GM12878 (cell line): Measurements from ENCODE around the gene MAGEA10. TPM values are rescaled to one million over a fixed set of nuclear protein-coding genes. Genes with fewer than 3 reads are reported as not detected.

Experiments used
- ATAC-seq: fragments of 200-7000 bp; cut with Tn5 transposase; 3 replicates; pipeline ENCODE4 v1.9.1; 2020; ENCODE audit warnings: mild to moderate bottlenecking, moderate library complexity
- BruUV-seq: library from RNA; stranded (reverse); fragments of 400-500 nt; replicated peaks from 2 replicates; lab custom pipeline; 2021; lab: Mats Ljungman, UMichigan
- CTCF ChIA-PET: fragments of 300-600 bp; sonication (Branson Sonifier 250); formaldehyde crosslinking; extraction: SDS; loops from one replicate; lab custom pipeline; 2021; ENCODE audit warnings: inconsistent platforms; lab: Yijun Ruan, JAX
- POLR2A ChIA-PET: fragments of 350-600 bp; formaldehyde crosslinking; extraction: SDS; loops from one replicate; lab custom pipeline; 2021; ENCODE audit warnings: inconsistent platforms; lab: Charles Lee
- RAD21 ChIA-PET: fragments of 300-600 bp; sonication (Branson Sonifier 250); formaldehyde crosslinking; loops from one replicate; lab custom pipeline; 2023; ENCODE audit warnings: antibody characterized with exemption; ENCODE audit not compliant: unreplicated experiment; lab: Charles Lee
- SMC1A ChIA-PET: fragments of 300-600 bp; sonication (Branson Sonifier 250); formaldehyde crosslinking; loops from one replicate; lab custom pipeline; 2023; ENCODE audit not compliant: unreplicated experiment, uncharacterized antibody; lab: Charles Lee
- DNase-seq: peaks from one replicate; pipeline ENCODE4 v3.0.0-alpha.2; 2011; ENCODE audit warnings: low read depth, low spot score
- FAIRE-seq: peaks from 3 replicates; lab custom pipeline; 2011; peaks lifted over from hg19 to GRCh38; lab: Jason Lieb, UNC
- H2AFZ ChIP-seq: 2 replicates; pipeline ENCODE4 v1.6.0; 2011; ENCODE audit warnings: low read depth, low read length, control low read depth; ENCODE audit not compliant: control insufficient read depth
- H3K27ac ChIP-seq: 2 replicates; pipeline ENCODE4 v1.5.1; 2011; ENCODE audit warnings: control low read depth; ENCODE audit not compliant: control insufficient read depth, insufficient read depth
- H3K27me3 ChIP-seq, 2 experiments: replicated peaks in 1 of 2; 2 replicates each; pipeline versions ENCODE4 v1.6.0 to v1.6.1; 2011; ENCODE audit warnings: low read length in 1 of 2; ENCODE audit not compliant: control insufficient read depth in 2 of 2, insufficient read depth in 2 of 2
- H3K36me3 ChIP-seq, 2 experiments: 2 replicates each; pipeline ENCODE4 v1.5.1; 2011; ENCODE audit warnings: low read length in 1 of 2; ENCODE audit not compliant: control insufficient read depth in 2 of 2, insufficient read depth in 2 of 2
- H3K4me1 ChIP-seq: 2 replicates; pipeline ENCODE4 v1.6.1; 2011; ENCODE audit warnings: mild to moderate bottlenecking, low read length, moderate library complexity, mixed read lengths; ENCODE audit not compliant: control insufficient read depth, insufficient read depth
- H3K4me2 ChIP-seq: 2 replicates; pipeline ENCODE4 v1.6.0; 2011; ENCODE audit warnings: control low read depth; ENCODE audit not compliant: control insufficient read depth, insufficient read depth
- H3K4me3 ChIP-seq: fragments of 200-600 bp; sonication (generic); 2 replicates; pipeline ENCODE4 v1.5.1; 2016
- H3K79me2 ChIP-seq: 2 replicates; pipeline ENCODE4 v1.6.0; 2011; ENCODE audit warnings: low read length; ENCODE audit not compliant: control insufficient read depth, insufficient read depth
- H3K9ac ChIP-seq: 2 replicates; pipeline ENCODE4 v1.8.0; 2011; ENCODE audit warnings: low read length, control low read depth, mixed read lengths; ENCODE audit not compliant: control insufficient read depth, insufficient read depth
- H3K9me3 ChIP-seq: replicated peaks from 3 replicates; pipeline ENCODE4 v1.5.1; 2011; ENCODE audit warnings: mild to moderate bottlenecking, low read length; ENCODE audit not compliant: control insufficient read depth, insufficient read depth
- H4K20me1 ChIP-seq: 2 replicates; pipeline ENCODE4 v1.6.0; 2011; ENCODE audit not compliant: control insufficient read depth, insufficient read depth
- HDAC2 ChIP-seq: fragments of 200-600 bp; sonication (generic); IDR thresholded peaks from 2 replicates; pipeline ENCODE4 v1.6.1; 2017
- IRF5 ChIP-seq: fragments of 450-650 bp; IDR thresholded peaks from 2 replicates; pipeline ENCODE4 v1.6.1; 2017; ENCODE audit warnings: borderline replicate concordance
- PBX3 ChIP-seq: IDR thresholded peaks from 2 replicates; pipeline ENCODE4 v1.6.1; 2011; ENCODE audit warnings: mild to moderate bottlenecking, low read depth, low read length, moderate library complexity; ENCODE audit not compliant: insufficient replicate concordance
- RUNX3 ChIP-seq: IDR thresholded peaks from 2 replicates; pipeline ENCODE4 v1.6.1; 2012; ENCODE audit warnings: low read length, inconsistent platforms
- SKIL ChIP-seq: fragments of 450-650 bp; IDR thresholded peaks from 2 replicates; pipeline ENCODE4 v1.6.1; 2017; ENCODE audit warnings: mild to moderate bottlenecking, low read depth, inconsistent platforms; ENCODE audit not compliant: poor library complexity, severe bottlenecking
- YBX1 ChIP-seq: fragments of 450-650 bp; IDR thresholded peaks from 2 replicates; pipeline ENCODE4 v1.6.1; 2016; ENCODE audit warnings: antibody characterized with exemption
- WGBS: methylation state at CpG from one replicate; pipeline ENCODE4 v1.1.6; 2016; ENCODE audit warnings: low lambda C conversion rate; ENCODE audit not compliant: insufficient replicate concordance, insufficient coverage; ENCODE audit errors: missing lambda C conversion rate; 5-methylcytosine and 5-hydroxymethylcytosine counted together
- in situ Hi-C: fragments of 300-500 bp; cut with MboI; formaldehyde crosslinking; loops from 9 replicates; pipeline ENCODE4 v1.14.3; 2018; ENCODE audit warnings: mixed read lengths
- intact Hi-C: fragments of 100-400 bp; cut with micrococcal nuclease; formaldehyde crosslinking; loops from one replicate; pipeline ENCODE4 v1.14.2; 2022; ENCODE audit not compliant: unreplicated experiment
- polyA plus RNA-seq, 11 experiments: library from polyadenylated mRNA; depleted of rRNA in 4 of 11; unstranded in 6 of 11; stranded (reverse) in 5 of 11; fragments of >200 nt; fragmentation: Nextera tagmentation in 4 of 11; fragmentation: Illumina TruSeq in 1 of 11; extraction: Ambion mirVana in 4 of 11; extraction: Trizol in 1 of 11; gene quantifications; 1 replicate in 1 of 11; 2 replicates in 10 of 11; pipeline versions ENCODE4 v1.2.1 to v1.2.3, GENCODE V29; 2011 to 2016; ENCODE audit warnings: inconsistent platforms in 2 of 11, missing spikeins in 2 of 11, low read depth in 1 of 11
- total RNA-seq, 4 experiments: library from RNA; depleted of rRNA in 3 of 4; stranded (reverse); fragments of >200 nt in 3 of 4; fragmentation: Illumina TruSeq in 1 of 4; extraction: Trizol in 1 of 4; gene quantifications; 2 replicates each; pipeline versions ENCODE4 v1.2.1 to v1.2.3, GENCODE V29; 2013 to 2021

The MAGEA10 gene
- total and polyA plus RNA-seq, 10 of the 15 experiments (the other 5 are each of a cell fraction or from before 2014, with no cell fraction given) = not detected

GRCh38 chrX:152139589-152139988 is 1.2 kb upstream of the MAGEA10 start:
- POLR2A ChIA-PET = no interaction called here
- WGBS = 37% methylated on average over 9 of the region's 9 CpGs
- FAIRE-seq (no peak), DNase-seq (no peak), ATAC-seq (no peak)
- H4K20me1 ChIP-seq = no peaks in the 10 kb centered on the region
- H3K4me3 ChIP-seq = no peak overlapping the region
- H3K4me1 ChIP-seq = no peaks in the 10 kb centered on the region
- intact Hi-C loops = no loop called here
- no peak overlapping the region for H2AFZ ChIP-seq
- TF ChIP-seq RUNX3 (no peak), HDAC2 (no peak), IRF5 (no peak), PBX3 (no peak), YBX1 (no peak), SKIL (no peak)
- no peaks in the 10 kb centered on the region for H3K36me3 ChIP-seq
- CTCF ChIA-PET = no interaction called here
- H3K4me2 ChIP-seq = no peak overlapping the region
- RAD21 ChIA-PET = no interaction called here
- H3K27me3 ChIP-seq = no peaks in the 10 kb centered on the region
- SMC1A ChIA-PET = no interaction called here
- no peak overlapping the region for H3K27ac ChIP-seq
- no peak overlapping the region for H3K9ac ChIP-seq
- in situ Hi-C loops = no loop called here
- H3K9me3 ChIP-seq = no peaks in the 10 kb centered on the region
- no peaks in the 10 kb centered on the region for H3K79me2 ChIP-seq
- no TSS peak for BruUV-seq
